ENCODE data around the gene CYP17A1.

- TF ChIP-seq, protein P1, sequence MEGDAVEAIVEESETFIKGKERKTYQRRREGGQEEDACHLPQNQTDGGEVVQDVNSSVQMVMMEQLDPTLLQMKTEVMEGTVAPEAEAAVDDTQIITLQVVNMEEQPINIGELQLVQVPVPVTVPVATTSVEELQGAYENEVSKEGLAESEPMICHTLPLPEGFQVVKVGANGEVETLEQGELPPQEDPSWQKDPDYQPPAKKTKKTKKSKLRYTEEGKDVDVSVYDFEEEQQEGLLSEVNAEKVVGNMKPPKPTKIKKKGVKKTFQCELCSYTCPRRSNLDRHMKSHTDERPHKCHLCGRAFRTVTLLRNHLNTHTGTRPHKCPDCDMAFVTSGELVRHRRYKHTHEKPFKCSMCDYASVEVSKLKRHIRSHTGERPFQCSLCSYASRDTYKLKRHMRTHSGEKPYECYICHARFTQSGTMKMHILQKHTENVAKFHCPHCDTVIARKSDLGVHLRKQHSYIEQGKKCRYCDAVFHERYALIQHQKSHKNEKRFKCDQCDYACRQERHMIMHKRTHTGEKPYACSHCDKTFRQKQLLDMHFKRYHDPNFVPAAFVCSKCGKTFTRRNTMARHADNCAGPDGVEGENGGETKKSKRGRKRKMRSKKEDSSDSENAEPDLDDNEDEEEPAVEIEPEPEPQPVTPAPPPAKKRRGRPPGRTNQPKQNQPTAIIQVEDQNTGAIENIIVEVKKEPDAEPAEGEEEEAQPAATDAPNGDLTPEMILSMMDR (IDR thresholded peaks at IDR 0.05): no peak
- no peak for TF ChIP-seq POLR2A (IDR thresholded peaks at IDR 0.05)
Measured at GRCh38 chr10:102800611-102801335, 36.4 kb downstream of the CYP17A1 start.
